Dermis microvascular lymphatic vessel endothelial cell (primary cell): ENCODE results near the gene MAN2B2. TPM values are rescaled to one million over a fixed set of nuclear protein-coding genes. Genes with fewer than 3 reads are reported as not detected.

Experiments used
- DNase-seq, 2 donors: peaks; one replicate each; pipeline versions ENCODE4 v3.0.0 to v3.0.0-alpha.2; 2010; ENCODE audit warnings: low read depth in 2 of 2
- total RNA-seq: library from RNA; depleted of rRNA; stranded (reverse); fragments of >200 nt; gene quantifications from 2 replicates; pipeline ENCODE4 v1.2.1, GENCODE V29; 2014

Gene MAN2B2
- 5.9 and 13.8 TPM in 2 replicates for total RNA-seq

DNA sequence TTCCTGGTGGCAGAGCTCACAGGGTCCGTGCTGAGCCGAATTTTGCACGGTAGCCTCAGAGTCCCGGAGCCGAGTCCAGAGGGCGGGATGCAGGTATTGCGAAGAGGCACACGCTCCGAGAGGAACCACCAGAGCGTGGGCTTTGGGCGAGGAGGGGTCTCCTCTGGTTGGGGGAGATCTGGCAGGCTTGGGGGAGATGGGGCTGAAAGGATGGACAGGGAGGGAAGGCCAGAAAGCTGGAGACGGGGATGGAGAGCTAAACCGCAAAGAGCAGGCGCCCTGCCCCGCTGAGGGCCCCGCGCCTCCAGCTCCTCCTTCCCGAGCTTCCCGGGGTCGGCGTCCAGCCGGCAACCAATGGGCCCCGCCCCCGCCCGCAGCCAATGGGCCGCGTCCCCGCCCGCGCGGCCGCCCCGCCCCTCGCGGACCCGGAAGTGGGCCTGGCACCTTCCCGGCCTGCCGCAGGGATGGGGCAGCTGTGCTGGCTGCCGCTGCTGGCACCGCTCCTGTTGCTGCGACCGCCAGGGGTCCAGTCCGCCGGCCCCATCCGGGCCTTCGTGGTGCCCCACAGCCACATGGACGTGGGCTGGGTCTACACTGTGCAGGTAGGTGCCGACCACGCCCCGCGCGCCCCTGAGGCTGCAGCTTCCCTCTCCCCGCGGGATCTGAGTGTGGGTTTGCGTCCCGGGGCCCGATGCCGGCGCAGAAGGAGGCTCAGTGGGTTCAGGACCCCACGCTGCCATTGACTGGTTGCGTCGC, at the start of gene MAN2B2:
TSS of gene MAN2B2 (plus strand) at position 443 of the 756 bp plus-strand sequence. CDS start at position 465, 22 bp downstream.
- peak; percentile 15 to 73 for DNase-seq

DNA sequence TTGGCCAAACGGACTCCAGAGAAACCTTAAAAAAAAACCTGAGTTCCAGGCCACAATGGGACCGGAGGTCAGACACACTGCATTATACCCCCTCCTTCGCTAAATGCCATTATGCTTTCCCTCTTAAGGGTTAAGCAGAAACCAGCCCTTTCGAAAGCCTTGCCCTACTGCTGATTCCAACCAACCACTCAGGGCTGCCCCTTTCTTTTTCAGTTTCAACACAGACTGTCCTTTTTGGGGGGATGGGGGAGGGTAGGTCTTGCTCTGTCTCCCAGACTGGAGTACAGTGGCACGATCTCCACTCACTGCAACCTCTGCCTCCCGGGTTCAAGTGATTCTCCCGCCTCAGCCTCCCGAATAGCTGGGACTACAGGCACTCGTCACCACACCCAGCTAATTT, 49.5 kb upstream of the MAN2B2 start:
- DNase-seq: no peak

- DNase-seq: no peak
Observed at GRCh38 chr4:6526156-6526555, 48.8 kb upstream of the MAN2B2 start.

DNA sequence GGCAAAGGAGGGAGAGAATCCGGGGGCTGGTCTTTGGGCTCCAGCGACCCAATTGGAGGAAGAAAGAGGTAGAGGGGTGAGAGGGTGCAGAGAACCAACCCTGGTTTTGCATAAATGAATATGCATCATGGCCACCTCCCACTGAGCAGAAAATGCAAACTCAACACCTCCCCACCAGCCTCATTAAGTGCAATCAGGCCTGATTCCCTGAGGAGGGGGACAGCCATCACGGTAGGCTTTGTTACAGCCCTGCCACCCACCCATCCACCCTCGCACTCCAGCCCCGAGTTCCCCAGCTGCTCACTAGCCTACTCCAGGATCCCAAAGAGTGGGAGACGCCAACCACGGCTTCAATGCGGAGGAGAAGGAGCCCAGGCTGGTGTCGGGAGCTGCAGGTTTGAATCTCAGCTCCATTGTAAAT, 48.3 kb upstream of the MAN2B2 start:
- DNase-seq: no peak

- no peak for DNase-seq
Observed at GRCh38 chr4:6527259-6527658, 47.7 kb upstream of the MAN2B2 start.

GRCh38 chr4:6527683-6528595, 47.0 kb upstream of the MAN2B2 start:
- no peak for DNase-seq

DNA sequence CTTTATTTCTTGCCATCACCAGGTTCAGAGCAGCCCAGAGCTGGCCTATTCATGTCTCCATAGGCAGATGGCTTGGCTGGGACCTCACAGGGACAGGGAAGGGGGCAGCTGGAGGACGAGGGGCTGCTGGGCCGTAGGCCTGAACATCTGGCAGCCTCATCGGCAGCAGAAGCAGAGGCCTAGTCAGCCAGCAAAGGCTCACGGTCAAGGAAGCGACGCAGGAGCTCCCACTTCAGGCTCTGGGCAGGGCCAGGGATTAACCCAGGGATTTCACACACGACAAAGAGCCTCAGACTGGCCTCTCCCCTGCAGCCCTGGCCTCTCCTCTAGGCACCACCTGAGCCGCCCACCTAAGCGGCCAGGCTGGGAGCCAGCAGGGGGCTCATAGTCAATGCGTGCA, 46.0 kb upstream of the MAN2B2 start:
- DNase-seq: no peak

DNA sequence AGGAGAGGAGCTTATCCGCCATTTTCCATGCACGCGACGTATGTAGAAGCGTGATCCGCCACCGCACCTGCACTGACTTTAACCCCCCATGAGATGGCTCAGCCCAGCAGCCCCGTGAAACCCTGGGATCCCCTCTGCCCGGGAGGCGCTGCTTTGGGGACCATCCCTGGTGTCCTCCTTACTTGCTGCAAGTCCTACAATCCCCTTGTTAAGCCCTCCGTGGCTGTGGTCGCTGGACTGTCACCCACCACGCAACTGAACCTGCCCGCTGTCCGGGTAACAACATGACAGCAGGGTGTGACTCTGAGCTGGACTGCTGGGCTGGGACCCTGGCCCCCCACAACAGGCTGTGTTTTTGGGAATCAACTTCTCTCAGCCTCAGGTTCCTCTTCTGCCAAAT, 44.7 kb upstream of the MAN2B2 start:
- no peak for DNase-seq

DNA sequence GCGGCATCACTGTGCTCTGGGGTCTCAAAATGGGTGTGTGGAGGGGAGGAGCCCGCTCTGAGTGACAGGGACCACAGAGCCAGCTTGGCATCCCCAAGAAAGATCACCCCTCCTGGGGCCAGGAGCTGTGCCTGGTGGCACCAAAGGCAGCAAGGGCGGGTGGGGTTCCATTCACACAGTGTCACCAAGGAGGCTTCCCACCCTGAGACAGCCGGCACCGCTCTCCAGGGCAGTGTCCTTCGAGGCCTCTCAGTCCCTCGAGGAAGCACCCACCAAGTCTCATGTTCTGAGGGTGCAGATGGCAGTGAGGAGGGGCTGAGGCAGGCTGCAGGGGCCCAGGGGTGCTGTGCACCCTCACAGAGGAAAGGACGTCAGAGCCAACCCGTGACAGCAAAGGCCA, 44.0 kb upstream of the MAN2B2 start:
- no peak for DNase-seq

GRCh38 chr4:6532102-6532501, 42.9 kb upstream of the MAN2B2 start:
- DNase-seq: no peak

DNA sequence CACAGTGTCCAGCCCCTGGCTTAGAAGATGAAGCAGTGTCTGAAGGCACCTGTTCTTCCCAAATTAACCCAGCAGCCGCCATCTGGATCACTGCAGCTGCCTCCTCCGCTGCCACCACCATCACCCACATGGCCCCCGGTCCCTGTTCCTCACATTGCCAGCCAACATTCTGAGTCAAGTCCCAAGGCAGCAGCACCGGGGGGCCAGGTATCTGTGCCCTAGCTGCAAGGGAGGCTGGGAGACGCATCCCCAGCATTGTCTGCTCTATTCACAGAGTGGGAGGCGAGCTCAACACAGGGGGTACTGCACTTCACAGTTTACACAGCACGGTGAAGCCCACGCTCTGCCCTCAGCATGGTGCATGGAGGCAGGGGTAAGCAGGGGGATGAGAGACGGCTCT, 42.3 kb upstream of the MAN2B2 start:
- DNase-seq: no peak

DNA sequence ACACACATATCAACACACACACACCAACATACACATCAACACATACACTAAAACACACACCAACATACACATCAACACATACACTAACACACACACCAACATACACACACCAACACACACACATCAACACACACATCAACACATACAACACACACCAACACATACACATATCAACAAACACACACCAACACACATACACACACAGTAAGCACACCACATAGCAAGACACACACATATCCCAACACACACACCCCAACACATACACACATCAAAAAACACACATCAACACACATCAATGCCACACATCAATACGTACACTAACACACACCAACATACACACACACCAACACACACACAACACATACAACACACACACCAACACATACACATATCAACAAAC, 40.9 kb upstream of the MAN2B2 start:
- DNase-seq: no peak

DNA sequence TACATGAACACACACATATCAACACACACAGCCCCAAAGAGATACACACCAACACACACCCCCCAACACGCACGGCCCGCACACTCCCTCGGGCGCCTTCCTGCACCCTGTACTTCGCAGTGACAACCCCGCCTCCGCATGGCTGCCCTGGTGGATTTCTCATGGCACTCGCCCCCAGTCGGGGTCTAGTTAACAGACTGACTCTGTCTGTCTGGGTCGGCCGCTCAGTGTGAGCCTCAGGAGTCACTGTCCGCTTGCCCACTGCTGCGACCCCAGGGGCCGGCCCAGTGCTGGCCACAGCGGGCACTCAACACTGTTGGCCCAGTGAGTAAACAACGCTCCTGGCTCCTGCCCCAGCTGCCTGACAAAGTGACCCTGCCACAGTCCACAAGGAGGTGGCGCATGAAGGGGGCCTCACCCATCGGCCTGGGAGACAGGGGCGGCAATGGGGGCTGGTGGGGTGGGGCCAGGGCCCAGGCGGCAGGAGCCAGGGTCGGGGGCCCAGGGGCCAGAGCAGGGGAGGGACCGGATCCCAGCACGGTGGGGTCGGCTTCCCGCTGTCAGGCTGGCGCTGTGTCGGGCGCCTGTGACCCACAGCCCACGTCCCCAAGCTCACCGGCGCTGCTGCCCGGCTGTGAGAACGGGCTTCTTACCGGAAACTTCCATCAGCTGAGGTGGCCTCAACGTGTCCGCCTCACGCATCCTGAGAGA, 40.2 kb upstream of the MAN2B2 start:
- no peak for DNase-seq

GRCh38 chr4:6535329-6535692, 39.7 kb upstream of the MAN2B2 start:
- DNase-seq: no peak

GRCh38 chr4:6535706-6536105, 39.3 kb upstream of the MAN2B2 start:
- no peak for DNase-seq

GRCh38 chr4:6538111-6538510, 36.9 kb upstream of the MAN2B2 start:
- DNase-seq: no peak

DNA sequence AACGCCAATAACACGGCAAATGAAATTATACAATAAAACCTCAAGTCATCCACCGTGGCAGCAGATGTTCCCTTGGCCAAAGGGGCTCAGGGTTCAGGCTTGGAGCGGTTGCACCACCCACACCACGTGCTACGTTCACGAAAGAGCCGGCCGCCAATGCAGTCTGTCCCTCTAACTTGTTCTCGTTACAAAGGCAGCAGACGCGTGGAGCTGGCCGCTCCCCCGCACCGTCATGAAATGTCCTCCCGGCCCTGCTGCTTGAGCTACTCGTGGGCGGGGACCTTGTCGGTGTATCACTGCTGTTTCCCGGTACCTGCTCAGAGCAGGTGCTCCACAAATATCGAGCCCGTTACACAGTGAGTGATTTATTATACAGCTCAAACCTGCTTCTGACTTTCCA, 36.4 kb upstream of the MAN2B2 start:
- DNase-seq: no peak

DNA sequence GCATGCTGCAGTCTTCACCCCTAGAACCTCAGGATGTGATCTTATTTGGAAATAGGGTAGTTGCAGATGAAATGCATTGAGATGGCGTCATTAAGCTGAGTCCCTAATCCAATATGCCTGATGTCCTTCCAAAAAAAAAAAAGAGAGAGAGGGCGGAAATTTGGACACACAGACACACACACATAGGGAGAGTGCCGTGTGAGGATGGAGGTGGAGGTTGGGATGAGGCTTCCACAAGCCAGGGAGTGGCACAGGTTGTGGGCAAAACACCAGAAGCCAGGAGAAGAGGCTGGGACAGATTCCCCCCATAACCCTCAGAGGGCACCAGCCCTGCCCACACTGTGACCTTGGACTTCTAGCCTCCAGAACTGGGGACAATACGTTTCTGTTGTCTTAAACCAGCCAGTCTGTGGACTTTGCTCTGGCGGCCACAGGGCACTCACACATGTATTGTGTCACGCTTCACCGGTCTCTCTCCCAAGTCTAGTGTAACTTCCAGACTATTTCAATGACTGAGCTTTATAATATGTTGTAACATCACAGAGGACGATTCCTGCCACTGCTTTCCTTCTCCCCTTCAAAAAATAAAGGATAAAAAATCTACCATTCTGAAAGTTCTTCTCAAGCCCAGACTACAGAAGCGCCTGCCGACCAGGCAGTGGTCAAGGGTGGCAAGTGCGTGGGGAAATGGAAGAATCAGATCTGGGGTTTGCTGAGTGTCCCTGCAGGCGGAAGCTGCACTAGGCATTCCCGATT, 35.8 kb upstream of the MAN2B2 start:
- no peak for DNase-seq

GRCh38 chr4:6540879-6541278, 34.1 kb upstream of the MAN2B2 start:
- DNase-seq: no peak

- no peak for DNase-seq
Observed at GRCh38 chr4:6541789-6542188, 33.2 kb upstream of the MAN2B2 start.

- no peak for DNase-seq
Observed at GRCh38 chr4:6542951-6543350, 32.0 kb upstream of the MAN2B2 start.
